Spleen (tissue), 11 donors: ENCODE data around the gene WWTR1. TPM values are rescaled to one million over a fixed set of nuclear protein-coding genes. Genes with fewer than 3 reads are reported as not detected.

Experiments used
- DNase-seq: peaks from one replicate; pipeline ENCODE4 v3.0.0-alpha.2; 2020
- H3K27ac ChIP-seq, 8 donors: fragments of 200-600 bp; sonication (generic) in 7 of 8; 1 replicate in 4 of 8; 2 replicates in 4 of 8; pipeline versions ENCODE4 v1.5.0 to v1.8.0; 2016 to 2021; ENCODE audit warnings: inconsistent platforms in 4 of 8, mild to moderate bottlenecking in 4 of 8, moderate library complexity in 1 of 8
- H3K27me3 ChIP-seq, 7 donors: fragments of 200-600 bp; sonication (generic) in 6 of 7; replicated peaks in 1 of 7; 1 replicate in 4 of 7; 2 replicates in 3 of 7; pipeline versions ENCODE4 v1.5.0 to v1.8.0; 2016 to 2021; ENCODE audit warnings: inconsistent platforms in 3 of 7, mild to moderate bottlenecking in 1 of 7
- H3K36me3 ChIP-seq, 6 donors: fragments of 200-600 bp; sonication (generic) in 5 of 6; 1 replicate in 4 of 6; 2 replicates in 2 of 6; pipeline versions ENCODE4 v1.5.0 to v1.8.0; 2016 to 2021; ENCODE audit warnings: inconsistent platforms in 2 of 6
- H3K4me1 ChIP-seq, 6 donors: fragments of 200-600 bp; sonication (generic) in 5 of 6; 1 replicate in 3 of 6; 2 replicates in 3 of 6; pipeline versions ENCODE4 v1.5.0 to v1.8.0; 2016 to 2021; ENCODE audit warnings: inconsistent platforms in 3 of 6
- H3K4me3 ChIP-seq, 8 donors: fragments of 200-600 bp; sonication (generic) in 7 of 8; 1 replicate in 4 of 8; 2 replicates in 4 of 8; pipeline versions ENCODE4 v1.5.0 to v1.8.0; 2016 to 2021; ENCODE audit warnings: inconsistent platforms in 4 of 8, mild to moderate bottlenecking in 4 of 8, moderate library complexity in 2 of 8
- H3K9me3 ChIP-seq, 8 donors: fragments of 200-600 bp; sonication (generic) in 7 of 8; 1 replicate in 4 of 8; 2 replicates in 4 of 8; pipeline versions ENCODE4 v1.5.0 to v1.8.0; 2016 to 2021; ENCODE audit warnings: inconsistent platforms in 4 of 8
- CTCF ChIP-seq, 11 experiments: fragments of 200-600 bp in 7 of 11; fragments of 450-650 bp in 4 of 11; sonication (generic) in 4 of 11; IDR thresholded peaks in 8 of 11; conservative IDR thresholded peaks in 3 of 11; 1 replicate in 7 of 11; 2 replicates in 4 of 11; pipeline versions ENCODE4 v1.4.0 to v1.8.0; 2016 to 2021; ENCODE audit warnings: antibody characterized with exemption in 11 of 11, inconsistent platforms in 4 of 11, mild to moderate bottlenecking in 1 of 11
- POLR2A ChIP-seq, 3 donors: fragments of 450-650 bp; IDR thresholded peaks; one replicate each; pipeline ENCODE4 v1.5.1; 2017; ENCODE audit warnings: antibody characterized with exemption in 3 of 3, mild to moderate bottlenecking in 1 of 3
- POLR2AphosphoS5 ChIP-seq, 3 donors: sonication (generic); formaldehyde crosslinking; IDR thresholded peaks; one replicate each; pipeline ENCODE4 v1.5.1; 2017; ENCODE audit warnings: antibody characterized with exemption in 3 of 3
- WGBS, 5 donors: extraction: QIAGEN DNeasy Blood & Tissue Kit in 3 of 5; methylation state at CpG; one replicate each; pipeline versions ENCODE4 v1.1.5 to v1.1.7; 2013 to 2018; 5-methylcytosine and 5-hydroxymethylcytosine counted together
- intact Hi-C: fragments of 100-400 bp; cut with DNase I; formaldehyde crosslinking; loops from one replicate; pipeline ENCODE4 v1.15.0; 2023; ENCODE audit warnings: low total_unique reads
- polyA plus RNA-seq, 3 donors: library from polyadenylated mRNA; stranded (reverse); fragments of 200-250 nt; gene quantifications; one replicate each; pipeline ENCODE4 v1.2.1, GENCODE V29; 2013
- total RNA-seq, 7 donors: library from RNA; depleted of rRNA in 3 of 7; stranded (reverse); fragments of >200 nt in 3 of 7; fragmentation: NEBNext Ultra II Directional in 4 of 7; extraction: Animal tissue kit (Norgen Biotek cat#: 25700) in 4 of 7; gene quantifications; one replicate each; pipeline versions ENCODE4 v1.1.0 to v1.2.1, GENCODE V29; 2016 to 2021
- donor health status: healthy with polysubstance abuse.
- donor health status: DM: no; HTN: no; CAD: no; lungs with moderate emphysema.
- donor health status: DM: no; HTN: no; CAD: no.
- donor health status: Bipolar disorder and iron deficiency.
- donor health status: healthy.
- donor health status: DM: no; HTN: no; CAD: no.
- donor health status: DM: yes; HTN: yes; CAD: no.

Gene WWTR1
- total and polyA plus RNA-seq, 10 donors, result 8.4 to 70.6 (median 57.0) TPM

GRCh38 chr3:149473357-149474249 lies 184.2 kb downstream of the WWTR1 start:
- intact Hi-C loops, result loop anchor here (10.0 kb wide), 1 partner anchor 79 kb away; no protein-coding TSS in a partner anchor
- H3K27me3 ChIP-seq, result no peaks in the 10 kb centered on the region
- DNase-seq, result no peak
- peak overlapping the region in 3 of 8 donors; percentile 18 to 47 (median 26) for H3K27ac ChIP-seq
- H3K9me3 ChIP-seq, result no peaks in the 10 kb centered on the region
- no peak for TF ChIP-seq POLR2AphosphoS5 (IDR thresholded peaks at IDR 0.05)
- no peak for TF ChIP-seq POLR2A (IDR thresholded peaks at IDR 0.05)
- TF ChIP-seq CTCF (IDR thresholded peaks at IDR 0.05 in 8 of 11, conservative IDR thresholded peaks at IDR 0.05 in 3 of 11), result no peak
- H3K36me3 ChIP-seq, result no peaks in the 10 kb centered on the region
- no peak overlapping the region for H3K4me3 ChIP-seq
- H3K4me1 ChIP-seq, result peaks cover 0 to 51% (median 8%) of the 10 kb centered on the region in 6 donors
- WGBS, 5 donors, result 60 to 80% (median 71%) methylated on average over 7 of the region's 7 CpGs

- no peaks in the 10 kb centered on the region for H3K9me3 ChIP-seq
- peak overlapping the region in 3 of 8 donors; percentile 26 to 32 (median 31) for H3K27ac ChIP-seq
- H3K4me1 ChIP-seq, result peaks cover 0 to 55% (median 10%) of the 10 kb centered on the region in 6 donors
- intact Hi-C loops, result loop anchor here (10.0 kb wide), 1 partner anchor 77 kb away; no protein-coding TSS in a partner anchor
- no peak overlapping the region for H3K4me3 ChIP-seq
- 68 to 79% (median 71%) methylated on average over 2 of the region's 2 CpGs for WGBS, 5 donors
- no peaks in the 10 kb centered on the region for H3K27me3 ChIP-seq
- no peaks in the 10 kb centered on the region for H3K36me3 ChIP-seq
- TF ChIP-seq CTCF (IDR thresholded peaks at IDR 0.05 in 8 of 11, conservative IDR thresholded peaks at IDR 0.05 in 3 of 11), result no peak
- TF ChIP-seq POLR2A (IDR thresholded peaks at IDR 0.05), result no peak
- no peak for TF ChIP-seq POLR2AphosphoS5 (IDR thresholded peaks at IDR 0.05)
- DNase-seq, result no peak
Observed at GRCh38 chr3:149472030-149472797, 185.6 kb downstream of the WWTR1 start.

GRCh38 chr3:149470381-149470780 lies 187.4 kb downstream of the WWTR1 start:
- Histone ChIP-seq H3K4me3 (no peak overlapping the region), H3K4me1 (peaks cover 0 to 54% (median 7%) of the 10 kb centered on the region in 6 donors), H3K27me3 (no peaks in the 10 kb centered on the region), H3K27ac (no peak overlapping the region), H3K9me3 (no peaks in the 10 kb centered on the region), H3K36me3 (no peaks in the 10 kb centered on the region)
- DNase-seq, result no peak
- WGBS, 5 donors, result 67 to 84% (median 76%) methylated on average over 3 of the region's 3 CpGs
- intact Hi-C loops, result loop anchor here (10.0 kb wide), 1 partner anchor 76 kb away; no protein-coding TSS in a partner anchor
- no peak for TF ChIP-seq POLR2A (IDR thresholded peaks at IDR 0.05)
- TF ChIP-seq POLR2AphosphoS5 (IDR thresholded peaks at IDR 0.05), result no peak
- no peak for TF ChIP-seq CTCF (IDR thresholded peaks at IDR 0.05 in 8 of 11, conservative IDR thresholded peaks at IDR 0.05 in 3 of 11)
